Astrocyte of the cerebellum (primary cell): ENCODE data around the gene LINGO4.
A peak's percentile ranks its signal among the peaks of the same experiment; 100 is the strongest.
"Not testable (repeated sequence)": the region's sequence is repeated elsewhere in the genome, so short reads cannot be mapped to it uniquely, and the experiment has no call there.

Experiments used
- DNase-seq: peaks from one replicate; pipeline ENCODE4 v3.0.0-alpha.2; 2011; ENCODE audit warnings: low read depth
- H3K4me3 ChIP-seq: 2 replicates; pipeline ENCODE4 v1.5.1; 2011; ENCODE audit warnings: mild to moderate bottlenecking, low read depth, low read length, moderate library complexity
- CTCF ChIP-seq: IDR thresholded peaks from 2 replicates; pipeline ENCODE4 v1.5.1; 2012; ENCODE audit warnings: low read length, low read depth, moderate library complexity, mild to moderate bottlenecking; ENCODE audit errors: missing control alignments
- in situ Hi-C: cut with HindIII; loops from 2 replicates; pipeline ENCODE4 v1.10.0; 2017; ENCODE audit warnings: low sequenced_read_pairs

The LINGO4 gene

GRCh38 chr1:151798571-151798970, 6.6 kb downstream of the LINGO4 start:
- H3K4me3 ChIP-seq, result no peak overlapping the region
- no peak for TF ChIP-seq CTCF
- in situ Hi-C loops, result no loop called here
- DNase-seq, result no peak

GRCh38 chr1:151790940-151791651, 14.1 kb downstream of the LINGO4 start:
- H3K4me3 ChIP-seq, result peak overlapping the region; percentile 74
- TF ChIP-seq CTCF, result no peak
- in situ Hi-C loops, result no loop called here
- DNase-seq, result no peak

- DNase-seq, result peak; percentile 99
- peak within 1 kb of the TSS; percentile 74 for H3K4me3 ChIP-seq
- in situ Hi-C loops, result no loop called here
- TF ChIP-seq CTCF, result peak; percentile 10
Observed at GRCh38 chr1:151790071-151790939, 14.9 kb downstream of the LINGO4 start, which contains the start of gene TDRKH. TSS of gene TDRKH (minus strand) at chr1:151790500. CDS start at chr1:151783022, 7,478 bp downstream.

GRCh38 chr1:151787689-151788088, 17.5 kb downstream of the LINGO4 start:
- no peak overlapping the region for H3K4me3 ChIP-seq
- no peak for TF ChIP-seq CTCF
- DNase-seq, result no peak
- in situ Hi-C loops, result no loop called here

GRCh38 chr1:151783796-151784195, 21.4 kb downstream of the LINGO4 start:
- in situ Hi-C loops, result no loop called here
- no peak for TF ChIP-seq CTCF
- no peak for DNase-seq
- H3K4me3 ChIP-seq, result no peak overlapping the region

GRCh38 chr1:151782741-151783140, 22.5 kb downstream of the LINGO4 start:
- DNase-seq, result no peak
- TF ChIP-seq CTCF, result no peak
- no peak overlapping the region for H3K4me3 ChIP-seq
- in situ Hi-C loops, result no loop called here

GRCh38 chr1:151782026-151782425, 23.2 kb downstream of the LINGO4 start:
- H3K4me3 ChIP-seq, DNase-seq, in situ Hi-C loops: not testable (repeated sequence)

GRCh38 chr1:151780736-151781135, 24.5 kb downstream of the LINGO4 start:
- DNase-seq, in situ Hi-C loops, H3K4me3 ChIP-seq: not testable (repeated sequence)
